ENCODE results near the gene OR2V2. TPM values are rescaled to one million over a fixed set of nuclear protein-coding genes. Genes with fewer than 3 reads are reported as not detected.
A peak's percentile ranks its signal among the peaks of the same experiment; 100 is the strongest.
"Not testable (repeated sequence)": the region's sequence is repeated elsewhere in the genome, so short reads cannot be mapped to it uniquely, and the experiment has no call there.

OR2V2 gene, protein sequence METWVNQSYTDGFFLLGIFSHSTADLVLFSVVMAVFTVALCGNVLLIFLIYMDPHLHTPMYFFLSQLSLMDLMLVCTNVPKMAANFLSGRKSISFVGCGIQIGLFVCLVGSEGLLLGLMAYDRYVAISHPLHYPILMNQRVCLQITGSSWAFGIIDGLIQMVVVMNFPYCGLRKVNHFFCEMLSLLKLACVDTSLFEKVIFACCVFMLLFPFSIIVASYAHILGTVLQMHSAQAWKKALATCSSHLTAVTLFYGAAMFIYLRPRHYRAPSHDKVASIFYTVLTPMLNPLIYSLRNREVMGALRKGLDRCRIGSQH
- total RNA-seq = not detected

DNA sequence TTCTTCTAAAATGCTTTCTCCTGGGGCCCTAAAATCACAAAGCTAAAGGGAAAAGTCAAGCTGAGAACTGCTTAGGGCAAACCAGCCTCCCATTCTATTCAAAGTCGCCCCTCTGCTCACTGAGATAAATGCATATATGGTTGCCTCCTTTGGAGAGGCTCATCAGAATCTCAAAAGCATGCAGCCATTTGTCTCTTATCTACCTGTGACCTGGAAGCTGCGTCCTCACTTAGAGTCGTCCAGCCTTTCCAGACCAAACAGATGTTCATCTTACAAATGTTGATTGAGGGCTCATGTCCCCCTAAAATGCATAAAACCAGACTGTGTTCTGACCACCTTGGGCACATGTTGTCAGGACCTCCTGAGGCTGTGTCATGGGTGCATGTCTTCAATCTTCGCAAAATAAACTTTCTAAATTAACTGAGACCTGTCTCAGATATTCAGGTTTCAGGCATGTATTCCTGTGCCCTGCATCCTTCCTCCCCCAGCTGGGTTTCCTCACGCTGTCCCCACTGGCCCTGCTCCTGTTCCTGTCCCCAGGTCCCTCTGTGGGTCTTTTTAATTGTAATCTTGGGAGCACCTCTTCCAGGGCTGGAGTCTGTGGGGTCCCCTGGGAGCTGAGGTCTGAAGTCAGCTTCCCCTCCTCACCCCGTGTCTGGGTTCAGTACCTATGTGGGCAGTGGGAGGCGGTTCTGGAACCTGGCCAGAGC lies at the start of gene OR2V2:
Gene OR2V2 (plus strand): TSS at position 660 of the 710 bp plus-strand sequence. CDS start 7,357 bp downstream, outside the sequence.
- DNase-seq (ENCODE audit: low spot score in 2 of 2); H3K36me3 ChIP-seq; H3K9me3 ChIP-seq; intact Hi-C loops (cut with DNase I; ENCODE audit: low total_unique reads); H3K27ac ChIP-seq; H3K4me3 ChIP-seq; H3K4me1 ChIP-seq: not testable (repeated sequence)
- H3K27me3 ChIP-seq = peaks cover 0 to 21% of the 10 kb centered on the region in 2 donors

DNA sequence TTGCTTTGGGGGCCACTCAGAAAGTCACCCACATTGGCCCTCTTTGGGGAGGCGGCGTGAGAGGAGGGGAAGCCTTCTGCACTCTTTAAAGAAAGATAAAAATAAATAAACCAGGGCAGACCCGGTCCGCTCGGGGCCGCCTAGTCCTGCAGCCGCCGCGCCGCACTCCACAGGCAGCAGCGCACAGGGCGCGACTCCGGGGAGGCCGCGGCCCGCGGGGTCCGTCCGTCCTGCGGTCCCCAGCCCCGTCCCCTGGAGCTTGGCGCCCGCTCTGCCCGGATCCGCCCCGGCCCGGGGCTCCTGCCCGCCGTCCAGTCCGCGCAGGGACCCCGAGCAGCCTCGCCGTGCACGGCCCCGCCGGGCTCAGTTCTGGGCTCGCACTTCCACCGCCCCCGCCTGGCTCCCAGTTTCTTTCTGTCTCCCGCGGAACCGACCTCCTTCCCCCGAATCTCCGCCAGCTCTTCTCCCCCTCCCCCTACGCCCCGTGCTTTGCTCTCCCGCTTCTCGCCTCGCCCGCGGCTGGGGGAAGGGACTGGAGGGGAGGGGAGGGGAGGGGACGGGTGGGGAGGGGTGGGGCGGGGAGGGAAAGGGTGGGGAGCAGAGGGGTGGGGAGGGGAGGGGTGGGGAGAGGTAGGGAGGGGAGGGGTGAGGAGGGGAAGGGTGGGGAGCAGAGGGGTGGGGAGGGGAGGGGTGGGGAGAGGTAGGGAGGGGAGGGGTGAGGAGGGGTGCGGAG lies 49.5 kb upstream of the OR2V2 start:
- H3K4me3 ChIP-seq; H3K9me3 ChIP-seq; H3K27ac ChIP-seq; intact Hi-C loops (cut with DNase I; ENCODE audit: low total_unique reads); H3K36me3 ChIP-seq; H3K4me1 ChIP-seq; DNase-seq (ENCODE audit: low spot score in 2 of 2): not testable (repeated sequence)
- H3K27me3 ChIP-seq = peaks cover 2 to 19% of the 10 kb centered on the region in 2 donors

DNA sequence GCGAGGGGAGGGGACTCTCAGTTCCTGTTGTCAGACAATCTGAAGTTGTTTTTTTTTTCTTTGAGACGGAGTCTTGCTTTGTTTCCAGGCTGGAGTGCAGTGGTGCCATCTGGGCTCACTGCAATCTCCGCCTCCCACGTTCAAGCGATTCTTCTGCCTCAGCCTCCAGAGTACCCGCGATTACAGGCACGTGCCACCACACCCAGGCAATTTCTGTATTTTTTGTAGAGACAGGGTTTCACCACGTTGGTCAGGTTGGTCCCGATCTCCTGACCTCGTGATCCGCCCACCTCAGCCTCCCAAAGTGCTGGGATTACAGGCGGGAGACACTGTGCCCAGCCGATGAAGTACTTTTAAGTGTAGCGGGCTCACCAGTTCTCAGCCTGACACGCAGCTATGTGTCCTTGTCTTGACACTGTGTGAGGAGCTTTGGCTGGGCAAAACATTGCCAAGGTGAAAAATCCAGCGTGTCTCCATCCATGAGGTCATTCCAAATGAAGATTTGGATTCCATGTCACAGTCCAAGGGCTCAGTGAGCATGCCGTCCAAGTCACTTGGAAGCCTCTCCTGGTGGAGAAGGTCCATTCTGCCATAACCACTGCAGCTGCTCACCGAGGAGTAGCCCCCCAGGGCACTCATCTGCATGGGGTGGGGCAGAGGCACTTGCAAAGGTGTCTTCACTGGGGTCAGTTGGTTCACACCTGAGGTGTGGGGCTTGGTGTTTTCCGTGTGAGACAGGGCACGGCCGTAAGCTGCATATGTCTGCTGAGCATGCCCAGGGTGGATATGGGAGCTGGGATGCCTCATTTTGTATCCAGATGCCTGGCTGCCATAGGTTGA lies 48.4 kb upstream of the OR2V2 start:
- H3K9me3 ChIP-seq = no peaks in the 10 kb centered on the region
- intact Hi-C loops (cut with DNase I; ENCODE audit: low total_unique reads) = no loop called here
- H3K4me1 ChIP-seq = no peaks in the 10 kb centered on the region
- DNase-seq (ENCODE audit: low spot score in 2 of 2) = no peak
- no peak for TF ChIP-seq POLR2A (IDR thresholded peaks at IDR 0.05)
- no peak for TF ChIP-seq POLR2AphosphoS5 (IDR thresholded peaks at IDR 0.05)
- TF ChIP-seq, protein P1, sequence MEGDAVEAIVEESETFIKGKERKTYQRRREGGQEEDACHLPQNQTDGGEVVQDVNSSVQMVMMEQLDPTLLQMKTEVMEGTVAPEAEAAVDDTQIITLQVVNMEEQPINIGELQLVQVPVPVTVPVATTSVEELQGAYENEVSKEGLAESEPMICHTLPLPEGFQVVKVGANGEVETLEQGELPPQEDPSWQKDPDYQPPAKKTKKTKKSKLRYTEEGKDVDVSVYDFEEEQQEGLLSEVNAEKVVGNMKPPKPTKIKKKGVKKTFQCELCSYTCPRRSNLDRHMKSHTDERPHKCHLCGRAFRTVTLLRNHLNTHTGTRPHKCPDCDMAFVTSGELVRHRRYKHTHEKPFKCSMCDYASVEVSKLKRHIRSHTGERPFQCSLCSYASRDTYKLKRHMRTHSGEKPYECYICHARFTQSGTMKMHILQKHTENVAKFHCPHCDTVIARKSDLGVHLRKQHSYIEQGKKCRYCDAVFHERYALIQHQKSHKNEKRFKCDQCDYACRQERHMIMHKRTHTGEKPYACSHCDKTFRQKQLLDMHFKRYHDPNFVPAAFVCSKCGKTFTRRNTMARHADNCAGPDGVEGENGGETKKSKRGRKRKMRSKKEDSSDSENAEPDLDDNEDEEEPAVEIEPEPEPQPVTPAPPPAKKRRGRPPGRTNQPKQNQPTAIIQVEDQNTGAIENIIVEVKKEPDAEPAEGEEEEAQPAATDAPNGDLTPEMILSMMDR (IDR thresholded peaks at IDR 0.05) = no peak
- H3K27me3 ChIP-seq = peaks cover 2 to 19% of the 10 kb centered on the region in 2 donors
- no peaks in the 10 kb centered on the region for H3K36me3 ChIP-seq
- H3K27ac ChIP-seq = no peak overlapping the region
- H3K4me3 ChIP-seq = no peak overlapping the region

DNA sequence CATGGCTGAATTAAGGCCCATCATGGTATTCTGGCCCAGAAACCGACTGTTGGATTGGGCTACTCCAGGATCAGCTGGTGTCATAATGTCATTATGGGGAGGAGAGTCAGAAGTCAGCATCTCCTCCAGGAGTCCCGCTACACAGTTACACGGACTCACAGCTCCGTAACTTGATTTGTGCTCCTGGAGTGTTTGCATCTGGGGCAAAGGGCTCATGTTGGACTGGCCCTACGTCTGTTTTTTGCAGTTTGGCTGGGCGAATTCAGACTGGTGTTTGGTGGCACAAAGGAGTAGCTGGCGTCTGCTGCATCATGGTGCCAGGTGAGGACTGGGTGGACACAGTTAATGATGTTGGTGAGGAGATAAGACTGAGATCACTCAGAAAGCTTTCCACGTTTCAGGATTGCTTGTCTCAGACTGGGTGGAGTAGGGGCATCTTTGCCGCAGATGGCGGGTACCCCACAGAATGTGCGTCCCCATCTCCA lies 47.7 kb upstream of the OR2V2 start:
- Histone ChIP-seq H3K4me1 (no peaks in the 10 kb centered on the region), H3K9me3 (no peaks in the 10 kb centered on the region), H3K27me3 (peaks cover 2 to 25% of the 10 kb centered on the region in 2 donors), H3K27ac (no peak overlapping the region), H3K4me3 (no peak overlapping the region), H3K36me3 (no peaks in the 10 kb centered on the region)
- TF ChIP-seq POLR2AphosphoS5 (IDR thresholded peaks at IDR 0.05) (no peak), POLR2A (IDR thresholded peaks at IDR 0.05) (no peak)
- intact Hi-C loops (cut with DNase I; ENCODE audit: low total_unique reads) = no loop called here
- DNase-seq (ENCODE audit: low spot score in 2 of 2) = no peak

DNA sequence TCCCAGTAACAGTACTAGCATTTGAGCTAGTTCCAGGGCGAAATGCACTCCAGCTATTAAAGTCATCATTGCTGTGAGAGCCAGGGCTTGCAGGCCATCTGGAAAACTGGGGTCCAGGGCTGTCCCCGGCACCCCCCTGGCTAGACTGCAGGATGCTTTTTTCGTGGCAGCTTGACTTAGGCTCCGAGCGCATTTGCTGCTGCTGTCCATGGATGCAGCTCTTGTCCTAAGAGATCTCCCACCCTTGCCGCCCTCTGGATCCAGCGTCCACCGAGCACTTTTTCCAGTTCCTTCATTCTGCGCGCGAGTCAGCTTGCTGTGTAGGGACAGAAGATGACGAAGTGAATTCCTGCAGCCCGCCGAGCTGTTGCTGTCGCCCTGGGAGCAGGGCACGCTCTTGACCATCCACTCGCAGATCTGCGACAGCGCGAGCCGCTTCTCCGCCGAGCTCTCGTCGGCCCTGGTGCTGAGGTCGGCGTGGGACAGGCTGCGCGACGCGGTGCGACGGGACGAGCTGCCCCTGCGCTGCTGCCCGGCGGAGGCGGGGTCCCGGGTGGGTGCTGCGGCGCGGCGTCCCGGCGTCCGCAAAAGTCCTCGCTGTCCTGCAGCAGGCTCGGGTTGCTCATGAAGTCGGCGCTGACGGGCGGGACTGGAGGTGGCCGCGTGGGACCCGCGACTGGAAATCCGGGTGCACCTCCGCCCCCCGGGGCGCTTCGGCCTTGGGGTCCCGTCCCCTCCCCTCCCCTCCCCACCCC lies 47.1 kb upstream of the OR2V2 start:
- intact Hi-C loops (cut with DNase I; ENCODE audit: low total_unique reads) = no loop called here
- H3K4me3 ChIP-seq = peak overlapping the region in 2 of 3 donors; percentile 9 to 57
- TF ChIP-seq, protein P1 (IDR thresholded peaks at IDR 0.05) = no peak
- no peak for TF ChIP-seq POLR2AphosphoS5 (IDR thresholded peaks at IDR 0.05)
- TF ChIP-seq POLR2A (IDR thresholded peaks at IDR 0.05) = no peak
- H3K27ac ChIP-seq = no peak overlapping the region
- H3K36me3 ChIP-seq = no peaks in the 10 kb centered on the region
- H3K9me3 ChIP-seq = no peaks in the 10 kb centered on the region
- peaks cover 2 to 32% of the 10 kb centered on the region in 2 donors for H3K27me3 ChIP-seq
- DNase-seq (ENCODE audit: low spot score in 2 of 2) = peak in 1 of 2 donors; percentile 10
- no peaks in the 10 kb centered on the region for H3K4me1 ChIP-seq

DNA sequence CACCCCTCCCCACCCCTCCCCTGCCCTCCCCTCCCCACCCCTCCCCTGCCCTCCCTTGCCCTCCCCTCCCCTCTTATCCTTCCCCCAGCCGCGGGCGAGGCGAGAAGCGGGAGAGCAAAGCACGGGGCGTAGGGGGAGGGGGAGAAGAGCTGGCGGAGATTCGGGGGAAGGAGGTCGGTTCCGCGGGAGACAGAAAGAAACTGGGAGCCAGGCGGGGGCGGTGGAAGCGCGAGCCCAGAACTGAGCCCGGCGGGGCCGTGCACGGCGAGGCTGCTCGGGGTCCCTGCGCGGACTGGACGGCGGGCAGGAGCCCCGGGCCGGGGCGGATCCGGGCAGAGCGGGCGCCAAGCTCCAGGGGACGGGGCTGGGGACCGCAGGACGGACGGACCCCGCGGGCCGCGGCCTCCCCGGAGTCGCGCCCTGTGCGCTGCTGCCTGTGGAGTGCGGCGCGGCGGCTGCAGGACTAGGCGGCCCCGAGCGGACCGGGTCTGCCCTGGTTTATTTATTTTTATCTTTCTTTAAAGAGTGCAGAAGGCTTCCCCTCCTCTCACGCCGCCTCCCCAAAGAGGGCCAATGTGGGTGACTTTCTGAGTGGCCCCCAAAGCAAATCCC lies 46.2 kb upstream of the OR2V2 start:
- H3K9me3 ChIP-seq; intact Hi-C loops (cut with DNase I; ENCODE audit: low total_unique reads); H3K27ac ChIP-seq; H3K36me3 ChIP-seq; H3K4me1 ChIP-seq; DNase-seq (ENCODE audit: low spot score in 2 of 2): not testable (repeated sequence)
- Histone ChIP-seq H3K4me3 (peak overlapping the region in 1 of 3 donors; percentile 40), H3K27me3 (peaks cover 2 to 34% of the 10 kb centered on the region in 2 donors)

DNA sequence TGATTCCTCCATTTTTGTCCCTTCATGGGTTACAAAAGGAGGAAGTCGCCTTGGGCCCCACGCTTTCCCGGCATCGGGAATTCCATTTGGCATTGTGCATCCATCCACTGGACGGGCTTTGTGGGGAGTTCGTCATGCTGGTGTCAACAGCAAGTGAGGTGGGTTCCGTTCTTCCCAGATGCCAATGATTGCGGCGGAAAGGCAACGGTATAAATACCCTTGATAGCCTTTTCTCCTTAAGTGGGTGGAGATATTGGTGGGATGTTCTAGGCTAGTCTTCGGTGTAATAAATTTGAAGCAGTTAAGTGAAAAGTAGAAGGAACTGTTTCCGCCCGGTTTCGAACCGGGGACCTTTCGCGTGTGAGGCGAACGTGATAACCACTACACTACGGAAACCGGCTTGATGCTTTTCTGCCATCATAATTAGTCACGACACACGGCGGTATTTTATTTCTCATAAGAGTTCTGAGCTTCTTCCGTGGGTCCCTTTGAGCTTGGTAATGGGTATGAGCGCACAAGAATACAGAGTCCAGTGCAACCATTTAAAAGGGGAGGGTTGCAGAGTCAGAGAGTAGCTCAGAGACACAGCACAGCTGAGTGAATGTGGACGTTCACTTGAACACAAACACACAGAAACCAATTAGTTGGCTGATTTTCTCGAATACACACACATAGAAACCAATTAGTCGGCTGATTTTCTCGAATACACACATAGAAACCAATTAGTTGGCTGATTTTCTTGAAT lies 45.3 kb upstream of the OR2V2 start:
- H3K4me1 ChIP-seq; H3K27ac ChIP-seq; H3K9me3 ChIP-seq; H3K36me3 ChIP-seq; intact Hi-C loops (cut with DNase I; ENCODE audit: low total_unique reads); DNase-seq (ENCODE audit: low spot score in 2 of 2); H3K4me3 ChIP-seq: not testable (repeated sequence)
- H3K27me3 ChIP-seq = peaks cover 2 to 44% of the 10 kb centered on the region in 2 donors

DNA sequence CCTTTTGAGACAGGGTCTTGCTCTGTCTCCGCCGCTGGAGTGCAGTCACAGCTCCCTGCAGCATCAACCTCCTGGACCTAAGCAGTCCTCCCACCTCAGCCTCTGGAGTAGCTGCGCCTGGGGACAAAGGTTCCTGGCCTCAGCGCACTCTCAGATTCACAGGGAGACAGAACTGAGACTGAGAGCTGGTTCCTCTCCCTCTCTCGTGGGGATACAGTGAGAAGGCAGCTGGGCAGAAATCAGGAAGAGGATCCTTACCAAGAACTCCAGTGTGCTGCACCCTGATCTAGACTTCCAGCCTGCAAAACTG lies 43.2 kb upstream of the OR2V2 start:
- H3K4me1 ChIP-seq; DNase-seq (ENCODE audit: low spot score in 2 of 2); H3K27ac ChIP-seq; H3K9me3 ChIP-seq; H3K36me3 ChIP-seq; intact Hi-C loops (cut with DNase I; ENCODE audit: low total_unique reads): not testable (repeated sequence)
- Histone ChIP-seq H3K27me3 (peaks cover 2 to 60% of the 10 kb centered on the region in 2 donors), H3K4me3 (peak overlapping the region in 1 of 3 donors; percentile 3)

All from breast epithelium (tissue), 4 donors.